Stimulated activated CD4-positive, alpha-beta T cell treated with anti-CD3 and anti-CD28 coated beads, Interleukin-1b, Interleukin-23, amount 100 ng/mL, for 4 hours (primary cell): ENCODE measurements around the gene STMP1.

ENCODE experiments used
- DNase-seq, 2 donors: peaks; one replicate each; pipeline ENCODE4 v3.0.0-alpha.2; 2020; ENCODE audit warnings: low read depth in 2 of 2

Gene STMP1

GRCh38 chr7:135697276-135698049 lies 35.1 kb downstream of the STMP1 start:
- no peak for DNase-seq

- no peak for DNase-seq
These were observed 41.8 kb downstream of the STMP1 start for GRCh38 chr7:135704074-135704473.

- no peak for DNase-seq
These were observed 42.4 kb downstream of the STMP1 start for GRCh38 chr7:135704698-135705097.

GRCh38 chr7:135706038-135706742 lies 43.9 kb downstream of the STMP1 start:
- no peak for DNase-seq

- no peak for DNase-seq
These were observed 44.7 kb downstream of the STMP1 start for GRCh38 chr7:135706858-135707569.

GRCh38 chr7:135707570-135707966 lies 45.3 kb downstream of the STMP1 start:
- DNase-seq: no peak

GRCh38 chr7:135708041-135708440 lies 45.7 kb downstream of the STMP1 start:
- no peak for DNase-seq

GRCh38 chr7:135709508-135709907 lies 47.2 kb downstream of the STMP1 start:
- no peak for DNase-seq

- no peak for DNase-seq
These were observed 48.3 kb downstream of the STMP1 start for GRCh38 chr7:135710417-135711138.

- no peak for DNase-seq
These were observed 48.8 kb downstream of the STMP1 start for GRCh38 chr7:135711139-135711469.

GRCh38 chr7:135712182-135712782 lies 50.0 kb downstream of the STMP1 start:
- no peak for DNase-seq

- no peak for DNase-seq
These were observed 50.5 kb downstream of the STMP1 start for GRCh38 chr7:135712796-135713195.

- DNase-seq: no peak
These were observed 51.6 kb downstream of the STMP1 start for GRCh38 chr7:135713836-135714470.

- no peak for DNase-seq
These were observed 52.3 kb downstream of the STMP1 start for GRCh38 chr7:135714534-135715009.

GRCh38 chr7:135715055-135715522 lies 52.8 kb downstream of the STMP1 start:
- DNase-seq: no peak

- no peak for DNase-seq
These were observed 53.4 kb downstream of the STMP1 start for GRCh38 chr7:135715673-135716072.

GRCh38 chr7:135716677-135717238 lies 54.4 kb downstream of the STMP1 start:
- DNase-seq: no peak

GRCh38 chr7:135717693-135718092 lies 55.4 kb downstream of the STMP1 start:
- no peak for DNase-seq

GRCh38 chr7:135718219-135718618 lies 55.9 kb downstream of the STMP1 start:
- no peak for DNase-seq

- no peak for DNase-seq
These were observed 56.6 kb downstream of the STMP1 start for GRCh38 chr7:135718794-135719437.
